ENCODE data around the gene HSD3B2. TPM values are rescaled to one million over a fixed set of nuclear protein-coding genes. Genes with fewer than 3 reads are reported as not detected.

HSD3B2 gene
- polyA plus RNA-seq, 1 donor (not counting 4 experiments of a cell fraction or from before 2014, with no cell fraction given): not detected

DNA sequence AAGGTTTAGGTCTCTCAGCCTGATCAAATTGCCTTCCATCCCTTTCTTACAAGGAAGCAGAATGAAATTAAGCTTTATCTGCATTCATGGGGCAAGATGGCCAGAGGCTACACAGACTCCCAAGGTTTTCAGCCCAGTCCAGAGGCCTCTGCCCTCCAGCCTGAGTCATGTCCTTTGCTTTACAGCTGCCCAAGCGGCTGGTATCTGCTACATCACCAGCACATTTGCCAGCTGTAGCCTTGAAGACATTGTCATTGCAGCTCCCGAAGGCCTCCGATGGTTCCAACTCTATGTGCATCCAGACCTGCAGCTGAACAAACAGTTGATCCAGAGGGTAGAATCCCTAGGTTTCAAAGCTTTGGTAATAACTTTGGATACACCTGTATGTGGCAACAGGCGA, 30.4 kb upstream of the HSD3B2 start:
- dilution Hi-C loops (cut with MboI; ENCODE audit: extremely low pct_ligation_motif_present, low sequenced_read_pairs): no loop called here
- no peak for TF ChIP-seq EZH2 (IDR thresholded peaks at IDR 0.05; ENCODE audit: low read length)
- TF ChIP-seq, protein P1, sequence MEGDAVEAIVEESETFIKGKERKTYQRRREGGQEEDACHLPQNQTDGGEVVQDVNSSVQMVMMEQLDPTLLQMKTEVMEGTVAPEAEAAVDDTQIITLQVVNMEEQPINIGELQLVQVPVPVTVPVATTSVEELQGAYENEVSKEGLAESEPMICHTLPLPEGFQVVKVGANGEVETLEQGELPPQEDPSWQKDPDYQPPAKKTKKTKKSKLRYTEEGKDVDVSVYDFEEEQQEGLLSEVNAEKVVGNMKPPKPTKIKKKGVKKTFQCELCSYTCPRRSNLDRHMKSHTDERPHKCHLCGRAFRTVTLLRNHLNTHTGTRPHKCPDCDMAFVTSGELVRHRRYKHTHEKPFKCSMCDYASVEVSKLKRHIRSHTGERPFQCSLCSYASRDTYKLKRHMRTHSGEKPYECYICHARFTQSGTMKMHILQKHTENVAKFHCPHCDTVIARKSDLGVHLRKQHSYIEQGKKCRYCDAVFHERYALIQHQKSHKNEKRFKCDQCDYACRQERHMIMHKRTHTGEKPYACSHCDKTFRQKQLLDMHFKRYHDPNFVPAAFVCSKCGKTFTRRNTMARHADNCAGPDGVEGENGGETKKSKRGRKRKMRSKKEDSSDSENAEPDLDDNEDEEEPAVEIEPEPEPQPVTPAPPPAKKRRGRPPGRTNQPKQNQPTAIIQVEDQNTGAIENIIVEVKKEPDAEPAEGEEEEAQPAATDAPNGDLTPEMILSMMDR (optimal IDR thresholded peaks at IDR 0.05 in 1 of 3, IDR thresholded peaks at IDR 0.05 in 1 of 3, conservative IDR thresholded peaks at IDR 0.05 in 1 of 3; ENCODE audit: extremely low read depth in 1 of 3, insufficient read depth in 2 of 3, low read length in 3 of 3): no peak
- Histone ChIP-seq H2AFZ (ENCODE audit: control insufficient read depth, low read length) (no peak overlapping the region), H3K4me2 (ENCODE audit: control insufficient read depth, extremely low read depth, insufficient read depth, low read depth, low read length) (no peak overlapping the region), H3K27ac (ENCODE audit: control insufficient read depth, insufficient read depth, low read length) (no peak overlapping the region), H3K36me3 (ENCODE audit: control insufficient read depth in 2 of 2, extremely low read depth in 1 of 2, insufficient read depth in 2 of 2, low read length in 2 of 2) (no peaks in the 10 kb centered on the region), H3K9me1 (ENCODE audit: control insufficient read depth, extremely low read depth, insufficient read depth, low read length) (no peaks in the 10 kb centered on the region), H3K27me3 (ENCODE audit: control insufficient read depth, extremely low read depth, insufficient read depth, low read length) (peaks cover 4% of the 10 kb centered on the region), H3K9me3 (ENCODE audit: control insufficient read depth, low read depth, low read length) (no peaks in the 10 kb centered on the region), H4K20me1 (ENCODE audit: control insufficient read depth, extremely low read depth, insufficient read depth, low read length) (no peaks in the 10 kb centered on the region), H3K9ac (ENCODE audit: control insufficient read depth, extremely low read depth, insufficient read depth, low read length) (no peak overlapping the region), H3K4me3 (ENCODE audit: control insufficient read depth in 2 of 3, extremely low read depth in 1 of 3, insufficient read depth in 2 of 3, low read depth in 1 of 3, low read length in 3 of 3) (no peak overlapping the region), H3K4me1 (ENCODE audit: control insufficient read depth, extremely low read depth, insufficient read depth, low read length) (peaks cover 2% of the 10 kb centered on the region), H3K79me2 (ENCODE audit: control insufficient read depth, insufficient read depth, low read length) (no peaks in the 10 kb centered on the region)
- FAIRE-seq (no peak), DNase-seq (ENCODE audit: low read depth, low spot score) (no peak)

DNA sequence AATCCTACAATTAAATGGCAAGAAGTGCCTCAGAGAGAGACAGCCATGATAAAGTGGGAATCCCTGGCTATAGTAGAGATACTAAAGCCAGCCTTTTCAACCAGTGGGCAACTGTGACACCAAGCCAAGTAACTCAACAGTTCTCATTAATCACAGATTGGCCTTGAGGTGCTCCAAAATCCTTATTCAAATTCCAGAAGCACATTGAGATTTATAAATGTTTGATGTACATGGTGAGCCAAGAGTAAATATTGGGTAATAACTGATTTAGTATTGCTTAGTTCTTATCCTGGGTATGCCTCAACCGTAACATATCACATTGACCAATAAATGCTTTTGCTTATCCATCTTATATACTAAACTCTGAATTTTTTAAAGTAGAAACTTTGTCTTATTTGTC, 29.3 kb upstream of the HSD3B2 start:
- Histone ChIP-seq H3K4me2 (ENCODE audit: control insufficient read depth, extremely low read depth, insufficient read depth, low read depth, low read length) (no peak overlapping the region), H3K27ac (ENCODE audit: control insufficient read depth, insufficient read depth, low read length) (no peak overlapping the region), H3K9me1 (ENCODE audit: control insufficient read depth, extremely low read depth, insufficient read depth, low read length) (no peaks in the 10 kb centered on the region), H2AFZ (ENCODE audit: control insufficient read depth, low read length) (no peak overlapping the region), H3K9me3 (ENCODE audit: control insufficient read depth, low read depth, low read length) (no peaks in the 10 kb centered on the region), H3K36me3 (ENCODE audit: control insufficient read depth in 2 of 2, extremely low read depth in 1 of 2, insufficient read depth in 2 of 2, low read length in 2 of 2) (no peaks in the 10 kb centered on the region), H3K4me3 (ENCODE audit: control insufficient read depth in 2 of 3, extremely low read depth in 1 of 3, insufficient read depth in 2 of 3, low read depth in 1 of 3, low read length in 3 of 3) (no peak overlapping the region), H4K20me1 (ENCODE audit: control insufficient read depth, extremely low read depth, insufficient read depth, low read length) (no peaks in the 10 kb centered on the region), H3K4me1 (ENCODE audit: control insufficient read depth, extremely low read depth, insufficient read depth, low read length) (peaks cover 2% of the 10 kb centered on the region), H3K27me3 (ENCODE audit: control insufficient read depth, extremely low read depth, insufficient read depth, low read length) (peaks cover 4% of the 10 kb centered on the region), H3K79me2 (ENCODE audit: control insufficient read depth, insufficient read depth, low read length) (no peaks in the 10 kb centered on the region), H3K9ac (ENCODE audit: control insufficient read depth, extremely low read depth, insufficient read depth, low read length) (no peak overlapping the region)
- dilution Hi-C loops (cut with MboI; ENCODE audit: extremely low pct_ligation_motif_present, low sequenced_read_pairs): no loop called here
- TF ChIP-seq, protein P1 (optimal IDR thresholded peaks at IDR 0.05 in 1 of 3, IDR thresholded peaks at IDR 0.05 in 1 of 3, conservative IDR thresholded peaks at IDR 0.05 in 1 of 3; ENCODE audit: extremely low read depth in 1 of 3, insufficient read depth in 2 of 3, low read length in 3 of 3): no peak
- no peak for TF ChIP-seq EZH2 (IDR thresholded peaks at IDR 0.05; ENCODE audit: low read length)
- no peak for FAIRE-seq
- no peak for DNase-seq (ENCODE audit: low read depth, low spot score)

Measured in keratinocyte (primary cell).